Mesenchymal stem cell (in vitro differentiated cells and primary cell): ENCODE measurements around the gene TXNRD3.

ENCODE experiments used
- DNase-seq: peaks from one replicate; pipeline ENCODE4 v3.0.0-alpha.2; 2013
- H2AFZ ChIP-seq: one replicate; pipeline ENCODE4 v1.6.1; 2013; ENCODE audit warnings: low read depth, mild to moderate bottlenecking, control low read depth, inconsistent platforms, low read length, moderate library complexity
- H2AK5ac ChIP-seq: 2 replicates; pipeline ENCODE4 v1.6.1; 2013; ENCODE audit warnings: low read length, moderate library complexity, mild to moderate bottlenecking, inconsistent platforms; ENCODE audit not compliant: severe bottlenecking
- H2BK120ac ChIP-seq: one replicate; pipeline ENCODE4 v1.6.1; 2013; ENCODE audit warnings: low read depth, mild to moderate bottlenecking, inconsistent platforms, low read length, moderate library complexity
- H2BK12ac ChIP-seq, 2 experiments: one replicate each; pipeline ENCODE4 v1.6.1; 2013; ENCODE audit warnings: inconsistent platforms in 2 of 2, low read length in 2 of 2, mild to moderate bottlenecking in 2 of 2, moderate library complexity in 2 of 2, control low read depth in 1 of 2
- H2BK15ac ChIP-seq: one replicate; pipeline ENCODE4 v1.6.1; 2013; ENCODE audit warnings: mild to moderate bottlenecking, low read depth, inconsistent platforms; ENCODE audit not compliant: poor library complexity, severe bottlenecking
- H2BK5ac ChIP-seq: 2 replicates; pipeline ENCODE4 v1.6.1; 2013; ENCODE audit warnings: low read depth, mild to moderate bottlenecking, low read length, control low read depth, inconsistent platforms; ENCODE audit not compliant: poor library complexity, severe bottlenecking
- H3K14ac ChIP-seq, 2 experiments: one replicate each; pipeline ENCODE4 v1.6.1; 2013; ENCODE audit warnings: inconsistent platforms in 2 of 2, low read length in 2 of 2, control low read depth in 1 of 2, mild to moderate bottlenecking in 1 of 2, moderate library complexity in 1 of 2
- H3K18ac ChIP-seq, 2 experiments: one replicate each; pipeline ENCODE4 v1.6.1; 2013; ENCODE audit warnings: inconsistent platforms in 2 of 2, low read length in 2 of 2, control low read depth in 1 of 2, low read depth in 1 of 2, mild to moderate bottlenecking in 1 of 2
- H3K23ac ChIP-seq, 2 experiments: one replicate each; pipeline ENCODE4 v1.6.1; 2013; ENCODE audit warnings: inconsistent platforms in 2 of 2, low read length in 2 of 2, mild to moderate bottlenecking in 2 of 2, moderate library complexity in 2 of 2, control low read depth in 1 of 2
- H3K27ac ChIP-seq: 2 replicates; pipeline ENCODE4 v1.5.1; 2013; ENCODE audit warnings: mild to moderate bottlenecking, moderate library complexity, low read length, control low read depth, inconsistent platforms; ENCODE audit not compliant: poor library complexity, severe bottlenecking
- H3K27me3 ChIP-seq, 2 experiments: 2 replicates each; pipeline versions ENCODE4 v1.6.1 to v1.7.0; 2013; ENCODE audit warnings: low read length in 2 of 2, mild to moderate bottlenecking in 2 of 2, moderate library complexity in 2 of 2, control low read depth in 1 of 2, inconsistent platforms in 1 of 2; ENCODE audit not compliant: control insufficient read depth in 1 of 2, insufficient read depth in 1 of 2
- H3K36me3 ChIP-seq, 2 experiments: 2 replicates each; pipeline versions ENCODE4 v1.6.1 to v1.7.0; 2013; ENCODE audit warnings: low read length in 2 of 2, control low read depth in 1 of 2, inconsistent platforms in 1 of 2, low read depth in 1 of 2, mild to moderate bottlenecking in 1 of 2; ENCODE audit not compliant: insufficient read depth in 2 of 2, control insufficient read depth in 1 of 2
- H3K4ac ChIP-seq, 2 experiments: one replicate each; pipeline ENCODE4 v1.6.1; 2013; ENCODE audit warnings: inconsistent platforms in 2 of 2, low read length in 2 of 2, mild to moderate bottlenecking in 2 of 2, moderate library complexity in 2 of 2, control low read depth in 1 of 2, low read depth in 1 of 2
- H3K4me1 ChIP-seq: 2 replicates; pipeline ENCODE4 v1.6.1; 2013; ENCODE audit warnings: low read depth, low read length, control low read depth; ENCODE audit not compliant: control insufficient read depth, insufficient read depth
- H3K4me2 ChIP-seq: 2 replicates; pipeline ENCODE4 v1.6.1; 2013; ENCODE audit warnings: low read length, mild to moderate bottlenecking, inconsistent platforms; ENCODE audit not compliant: poor library complexity, severe bottlenecking
- H3K4me3 ChIP-seq, 2 experiments: 2 replicates each; pipeline versions ENCODE4 v1.5.1 to v1.7.0; 2013; ENCODE audit warnings: low read length in 2 of 2, mild to moderate bottlenecking in 2 of 2, control low read depth in 1 of 2, low read depth in 1 of 2; ENCODE audit not compliant: insufficient read depth in 1 of 2
- H3K79me1 ChIP-seq: replicated peaks from 2 replicates; pipeline ENCODE4 v1.6.1; 2013; ENCODE audit warnings: mild to moderate bottlenecking, control low read depth, low read length, inconsistent platforms; ENCODE audit not compliant: poor library complexity, severe bottlenecking
- H3K9ac ChIP-seq: 2 replicates; pipeline ENCODE4 v1.7.0; 2013; ENCODE audit warnings: mild to moderate bottlenecking, low read length, moderate library complexity
- H3K9me3 ChIP-seq: 2 replicates; pipeline ENCODE4 v1.7.0; 2013; ENCODE audit warnings: mild to moderate bottlenecking, low read length; ENCODE audit not compliant: control insufficient read depth
- H4K8ac ChIP-seq: one replicate; pipeline ENCODE4 v1.6.1; 2013; ENCODE audit warnings: inconsistent platforms, mild to moderate bottlenecking, low read length, moderate library complexity
- H4K91ac ChIP-seq: one replicate; pipeline ENCODE4 v1.6.1; 2013; ENCODE audit warnings: mild to moderate bottlenecking, low read length, inconsistent platforms
- WGBS: methylation state at CpG from one replicate; pipeline ENCODE4 v1.1.7; 2013; ENCODE audit warnings: mixed read lengths; 5-methylcytosine and 5-hydroxymethylcytosine counted together

Gene TXNRD3

DNA sequence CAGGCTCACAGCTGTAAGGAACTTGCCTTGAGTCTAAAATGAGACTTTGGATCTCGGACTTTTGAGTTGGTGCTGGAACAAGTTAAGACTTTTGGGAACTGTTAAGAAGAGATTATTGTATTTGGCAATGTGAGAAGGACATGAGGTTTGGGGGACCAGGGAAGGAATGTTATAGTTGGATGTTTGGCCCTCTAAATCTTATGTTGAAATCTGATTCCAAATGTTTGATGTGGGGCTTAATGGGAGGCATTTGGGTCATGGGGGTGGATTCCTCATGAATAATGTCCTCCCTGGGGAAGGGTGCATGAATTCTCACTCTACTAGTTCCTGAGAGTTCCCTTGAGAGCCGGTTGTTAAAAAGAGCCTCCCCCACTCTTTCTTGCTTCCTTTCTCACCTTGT lies 30.6 kb upstream of the TXNRD3 start:
- H2BK120ac ChIP-seq = no peak overlapping the region
- no peak overlapping the region for H4K91ac ChIP-seq
- H3K14ac ChIP-seq = no peak overlapping the region
- H3K4me2 ChIP-seq = no peak overlapping the region
- H2BK15ac ChIP-seq = no peak overlapping the region
- H3K36me3 ChIP-seq = no peaks in the 10 kb centered on the region
- no peak overlapping the region for H2BK12ac ChIP-seq
- no peak for DNase-seq
- no peak overlapping the region for H3K4me3 ChIP-seq
- H3K79me1 ChIP-seq = no peaks in the 10 kb centered on the region
- no peak overlapping the region for H3K23ac ChIP-seq
- H3K4ac ChIP-seq = no peak overlapping the region
- no peak overlapping the region for H3K9ac ChIP-seq
- H3K27me3 ChIP-seq = peaks cover 17 to 20% of the 10 kb centered on the region in 2 experiments
- no peak overlapping the region for H4K8ac ChIP-seq
- H2AK5ac ChIP-seq = no peak overlapping the region
- H3K9me3 ChIP-seq = no peaks in the 10 kb centered on the region
- no peak overlapping the region for H2BK5ac ChIP-seq
- H3K18ac ChIP-seq = no peak overlapping the region
- WGBS = 80% methylated on average over 2 of the region's 2 CpGs
- H2AFZ ChIP-seq = no peak overlapping the region
- no peak overlapping the region for H3K27ac ChIP-seq
- peaks cover 12% of the 10 kb centered on the region for H3K4me1 ChIP-seq

DNA sequence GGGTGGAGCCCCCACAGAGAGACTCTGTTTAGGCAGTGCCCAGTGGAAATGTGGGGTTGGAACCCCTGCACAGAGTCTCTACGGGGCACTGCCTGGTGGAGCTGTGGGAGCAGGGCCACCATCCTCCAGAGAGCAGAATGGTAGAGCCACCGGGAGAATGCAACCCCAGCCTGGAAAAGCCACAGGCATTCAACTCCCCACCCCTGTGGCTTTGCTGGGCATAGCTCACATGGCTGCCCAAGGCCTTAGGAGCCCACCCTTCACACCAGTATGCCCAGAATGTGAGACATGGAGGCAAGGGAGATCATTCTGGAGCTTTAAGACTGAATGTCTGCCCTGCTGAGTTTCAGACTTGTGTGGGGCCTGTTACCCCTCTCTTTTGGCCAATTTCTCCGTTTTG lies 30.1 kb upstream of the TXNRD3 start:
- H3K9me3 ChIP-seq = no peaks in the 10 kb centered on the region
- H3K4me2 ChIP-seq = no peak overlapping the region
- peaks cover 12% of the 10 kb centered on the region for H3K4me1 ChIP-seq
- no peak overlapping the region for H2AFZ ChIP-seq
- H3K14ac ChIP-seq = peak overlapping the region in 1 of 2 experiments; percentile 48
- H3K18ac ChIP-seq = no peak overlapping the region
- H2BK5ac ChIP-seq = no peak overlapping the region
- H3K27me3 ChIP-seq = peaks cover 17 to 20% of the 10 kb centered on the region in 2 experiments
- H3K4ac ChIP-seq = no peak overlapping the region
- no peak overlapping the region for H2AK5ac ChIP-seq
- no peak overlapping the region for H4K91ac ChIP-seq
- H3K23ac ChIP-seq = no peak overlapping the region
- H3K4me3 ChIP-seq = no peak overlapping the region
- no peaks in the 10 kb centered on the region for H3K79me1 ChIP-seq
- H2BK120ac ChIP-seq = no peak overlapping the region
- no peak for DNase-seq
- no peak overlapping the region for H4K8ac ChIP-seq
- WGBS = 91% methylated on average over 3 of the region's 3 CpGs
- H2BK15ac ChIP-seq = no peak overlapping the region
- no peak overlapping the region for H3K27ac ChIP-seq
- H3K36me3 ChIP-seq = no peaks in the 10 kb centered on the region
- H3K9ac ChIP-seq = no peak overlapping the region
- no peak overlapping the region for H2BK12ac ChIP-seq

DNA sequence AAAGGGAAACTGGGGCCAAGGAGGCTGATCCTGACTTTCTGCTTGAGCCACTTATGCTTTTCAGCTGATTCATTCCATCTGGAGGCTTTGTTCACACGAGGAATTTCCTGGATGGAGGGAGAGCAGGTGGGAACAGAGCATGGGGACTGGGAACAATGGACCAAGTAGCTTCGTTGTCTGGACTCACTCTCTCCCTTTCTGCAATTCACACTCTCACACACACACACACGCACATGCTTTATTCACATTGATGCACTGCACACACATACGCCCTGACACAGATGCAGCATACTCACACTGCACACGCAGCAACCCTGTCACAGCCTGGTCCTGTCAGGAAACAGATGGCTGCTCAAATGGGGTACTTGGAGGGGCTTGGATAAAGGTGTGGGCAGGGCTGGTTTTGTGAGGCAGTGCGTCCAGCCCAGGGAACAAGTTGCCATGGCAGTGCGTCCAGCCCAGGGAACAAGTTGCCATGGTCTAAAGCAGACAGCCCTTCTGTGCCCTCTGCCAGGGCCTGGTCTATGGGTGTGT lies 29.4 kb upstream of the TXNRD3 start:
- peak; percentile 16 for DNase-seq
- H3K27ac ChIP-seq = no peak overlapping the region
- no peaks in the 10 kb centered on the region for H3K79me1 ChIP-seq
- 72% methylated on average over 7 of the region's 7 CpGs for WGBS
- H2AK5ac ChIP-seq = no peak overlapping the region
- no peak overlapping the region for H2BK120ac ChIP-seq
- no peaks in the 10 kb centered on the region for H3K36me3 ChIP-seq
- H3K23ac ChIP-seq = no peak overlapping the region
- no peak overlapping the region for H2BK12ac ChIP-seq
- no peak overlapping the region for H3K4me3 ChIP-seq
- no peak overlapping the region for H2BK5ac ChIP-seq
- no peak overlapping the region for H2BK15ac ChIP-seq
- H3K27me3 ChIP-seq = peaks cover 17 to 20% of the 10 kb centered on the region in 2 experiments
- no peak overlapping the region for H3K14ac ChIP-seq
- no peak overlapping the region for H2AFZ ChIP-seq
- no peak overlapping the region for H4K91ac ChIP-seq
- H3K18ac ChIP-seq = no peak overlapping the region
- H4K8ac ChIP-seq = no peak overlapping the region
- no peak overlapping the region for H3K4me2 ChIP-seq
- peaks cover 14% of the 10 kb centered on the region for H3K4me1 ChIP-seq
- H3K9ac ChIP-seq = no peak overlapping the region
- H3K4ac ChIP-seq = no peak overlapping the region
- no peaks in the 10 kb centered on the region for H3K9me3 ChIP-seq

DNA sequence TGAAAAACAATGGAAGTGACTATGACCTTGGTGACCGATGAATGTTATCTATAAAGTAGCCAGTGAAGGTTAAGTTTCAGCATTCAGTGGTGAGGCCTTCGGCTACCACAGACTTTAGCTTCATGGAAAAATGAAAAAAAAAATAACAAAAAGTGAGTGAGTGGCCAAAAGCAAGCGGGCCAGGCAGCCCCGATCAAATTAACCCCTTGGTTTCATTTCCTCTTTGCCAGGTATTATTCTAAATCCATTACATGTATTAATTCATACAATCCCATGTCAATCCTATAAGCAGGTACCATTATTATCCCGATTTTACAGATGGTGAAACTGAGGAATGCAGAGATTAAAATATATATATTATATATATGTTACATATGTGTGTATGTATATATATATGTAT lies 28.1 kb upstream of the TXNRD3 start:
- H3K27me3 ChIP-seq = peaks cover 19 to 30% of the 10 kb centered on the region in 2 experiments
- H3K9ac ChIP-seq = no peak overlapping the region
- no peak overlapping the region for H3K27ac ChIP-seq
- no peak overlapping the region for H3K4ac ChIP-seq
- DNase-seq = no peak
- H4K91ac ChIP-seq = no peak overlapping the region
- no peak overlapping the region for H2BK5ac ChIP-seq
- H3K23ac ChIP-seq = no peak overlapping the region
- H2BK120ac ChIP-seq = no peak overlapping the region
- no peak overlapping the region for H3K14ac ChIP-seq
- H2AFZ ChIP-seq = no peak overlapping the region
- H3K4me3 ChIP-seq = no peak overlapping the region
- H2AK5ac ChIP-seq = no peak overlapping the region
- H3K79me1 ChIP-seq = no peaks in the 10 kb centered on the region
- H3K4me2 ChIP-seq = no peak overlapping the region
- H2BK15ac ChIP-seq = no peak overlapping the region
- no peaks in the 10 kb centered on the region for H3K36me3 ChIP-seq
- H3K4me1 ChIP-seq = peaks cover 21% of the 10 kb centered on the region
- 94% methylated on average over 4 of the region's 5 CpGs for WGBS
- H4K8ac ChIP-seq = no peak overlapping the region
- H3K9me3 ChIP-seq = no peaks in the 10 kb centered on the region
- no peak overlapping the region for H2BK12ac ChIP-seq
- no peak overlapping the region for H3K18ac ChIP-seq
